Activated CD4-positive, alpha-beta T cell treated with anti-CD3 and anti-CD28 coated beads, Interleukin-2, Interleukin-6, amounts not matched to agents 100 ng/mL and 50 ng/mL, durations not matched to agents 16 hours and 8 hours (primary cell): Measurements from ENCODE around the gene SALL4.
A peak's percentile ranks its signal among the peaks of the same experiment; 100 is the strongest.
"Not testable (repeated sequence)": the region's sequence is repeated elsewhere in the genome, so short reads cannot be mapped to it uniquely, and the experiment has no call there.

Experiments
- DNase-seq: peaks from one replicate; pipeline ENCODE4 v3.0.0-alpha.2; 2020

The SALL4 gene

DNA sequence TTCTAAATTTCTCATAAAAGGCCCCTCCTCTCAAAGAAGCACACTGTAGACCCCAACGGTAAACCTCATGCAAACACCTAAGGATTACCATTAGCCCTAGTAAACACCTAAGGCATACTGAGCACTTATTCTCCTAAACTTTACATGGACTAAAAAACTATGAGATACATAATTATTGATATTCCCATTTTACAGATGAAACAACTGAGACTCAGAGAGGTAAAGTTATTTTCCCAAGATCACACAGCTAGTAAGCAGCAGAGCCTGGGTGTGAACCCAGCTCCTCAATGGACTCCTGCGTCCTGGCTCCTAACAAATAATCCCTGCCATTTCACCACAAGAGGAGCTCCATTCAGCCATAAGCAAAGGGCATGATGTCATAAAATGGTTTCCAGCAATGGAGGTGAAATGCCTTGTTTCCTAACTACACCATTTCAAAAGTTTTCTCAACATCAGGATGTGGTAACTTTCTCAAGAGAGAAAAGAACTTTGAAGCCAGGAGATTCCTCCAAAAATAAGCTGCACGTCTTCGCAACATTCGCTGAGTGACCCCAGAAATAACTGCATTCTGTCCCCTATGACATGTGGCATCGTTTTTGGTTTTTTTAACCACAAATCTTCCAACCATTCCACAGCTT, 38.2 kb downstream of the SALL4 start:
- no peak for DNase-seq

DNA sequence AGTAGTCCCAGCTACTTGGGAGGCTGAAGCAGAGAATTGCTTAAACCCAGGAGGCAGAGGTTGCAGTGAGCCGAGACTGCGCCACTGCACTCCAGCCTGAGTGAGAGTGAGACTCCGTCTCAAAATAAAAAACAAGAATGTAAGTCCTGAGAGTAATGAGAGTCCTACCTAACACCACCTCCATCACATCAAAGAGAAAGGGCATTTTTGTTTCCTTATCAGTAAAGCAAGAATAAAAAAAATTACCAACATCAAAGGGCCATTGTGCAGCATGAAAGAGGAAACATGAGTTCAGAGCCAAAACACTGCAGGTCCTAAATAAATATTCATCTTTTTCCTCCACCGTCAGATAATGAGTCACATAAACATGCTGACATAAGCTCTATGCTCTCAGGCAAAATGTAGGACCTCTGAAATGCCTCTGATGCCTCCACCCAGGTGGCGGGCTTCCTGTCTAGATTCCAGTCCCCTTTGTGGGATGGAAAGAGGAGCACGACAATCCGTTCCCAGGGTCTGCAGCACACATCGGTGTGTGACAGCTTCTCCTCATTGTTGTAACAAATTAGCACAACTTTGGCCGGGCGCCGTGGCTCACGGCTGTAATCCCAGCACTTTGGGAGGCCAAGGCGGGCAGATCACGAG, 41.3 kb downstream of the SALL4 start:
- DNase-seq, result no peak

DNA sequence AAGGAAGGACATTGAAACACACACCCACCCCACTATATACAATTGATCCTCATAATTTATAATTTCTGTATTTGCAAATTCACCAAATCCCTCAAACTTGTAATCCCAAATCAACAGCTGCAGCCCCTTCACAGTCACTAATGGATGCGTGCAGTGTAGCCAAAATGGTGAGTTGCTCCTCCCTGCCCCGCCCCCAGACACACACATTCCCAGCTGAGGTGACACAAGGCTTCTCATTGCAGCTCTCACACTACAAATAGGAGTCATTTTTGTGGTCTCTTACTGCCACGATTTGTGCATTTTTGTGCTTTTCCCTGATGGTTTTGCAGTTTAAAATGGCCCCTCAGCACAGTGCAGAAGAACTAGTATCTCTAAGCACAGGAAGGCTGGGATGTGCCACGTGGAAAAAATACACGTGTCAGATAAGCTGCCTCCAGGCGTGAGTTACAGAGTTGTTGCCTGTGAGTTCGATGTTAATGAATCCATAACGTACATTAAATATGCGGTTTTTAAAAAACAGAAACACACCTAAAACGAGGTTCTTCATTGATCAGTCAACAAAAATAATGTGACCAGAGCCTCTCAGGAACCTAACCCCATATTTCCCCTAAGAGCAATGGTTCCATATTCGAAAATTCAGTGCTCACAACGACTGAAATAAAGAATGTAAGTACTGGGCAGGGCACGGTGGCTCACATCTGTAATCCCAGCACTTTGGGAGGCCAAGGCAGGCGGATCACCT, 42.4 kb downstream of the SALL4 start:
- DNase-seq, result no peak

DNA sequence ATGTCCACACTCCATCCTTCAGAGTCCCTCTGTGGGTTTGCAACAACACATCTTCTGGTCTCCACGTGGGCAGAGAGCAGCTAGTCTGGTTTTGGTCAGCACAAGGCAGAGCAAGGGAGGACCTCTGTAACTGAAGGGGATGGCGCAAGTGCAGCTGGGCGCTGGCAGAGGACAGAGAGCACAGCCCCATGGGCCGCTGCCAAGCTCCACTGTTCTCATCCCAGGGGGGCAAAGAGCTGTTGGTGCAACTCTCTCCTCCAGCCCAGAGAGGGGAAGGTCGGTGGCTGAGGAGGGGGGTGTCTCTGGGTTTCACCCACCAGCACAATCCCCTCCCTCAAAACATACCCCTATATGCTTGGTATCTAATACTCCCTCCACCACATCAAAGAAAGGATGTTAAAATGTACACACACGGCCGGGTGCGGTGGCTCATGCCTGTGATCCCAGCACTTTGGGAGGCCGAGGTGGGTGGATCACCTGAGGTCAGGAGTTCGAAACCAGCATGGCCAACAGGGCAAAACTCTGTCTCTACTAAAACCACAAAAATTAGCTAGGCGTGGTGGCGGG, 43.3 kb downstream of the SALL4 start:
- no peak for DNase-seq

DNA sequence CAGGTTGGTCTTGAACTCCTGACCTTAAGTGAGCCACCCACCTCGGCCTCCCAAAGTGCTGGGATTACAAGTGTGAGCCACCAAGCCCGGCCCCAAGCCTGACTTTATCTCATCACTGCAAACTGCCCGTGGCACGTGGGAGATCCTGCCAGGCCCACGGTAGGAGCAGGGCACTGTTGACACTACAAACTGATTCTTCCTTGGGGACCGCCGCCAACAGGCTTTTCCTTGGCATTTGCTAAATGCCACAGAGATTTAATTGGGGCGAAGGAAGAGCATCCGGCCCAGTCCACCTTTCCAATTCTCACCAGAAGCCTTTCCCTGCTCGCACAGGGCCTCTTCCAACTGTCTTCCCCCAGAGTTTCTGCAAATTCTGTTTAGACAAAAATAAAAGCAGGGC, 45.1 kb downstream of the SALL4 start:
- DNase-seq, result no peak

DNA sequence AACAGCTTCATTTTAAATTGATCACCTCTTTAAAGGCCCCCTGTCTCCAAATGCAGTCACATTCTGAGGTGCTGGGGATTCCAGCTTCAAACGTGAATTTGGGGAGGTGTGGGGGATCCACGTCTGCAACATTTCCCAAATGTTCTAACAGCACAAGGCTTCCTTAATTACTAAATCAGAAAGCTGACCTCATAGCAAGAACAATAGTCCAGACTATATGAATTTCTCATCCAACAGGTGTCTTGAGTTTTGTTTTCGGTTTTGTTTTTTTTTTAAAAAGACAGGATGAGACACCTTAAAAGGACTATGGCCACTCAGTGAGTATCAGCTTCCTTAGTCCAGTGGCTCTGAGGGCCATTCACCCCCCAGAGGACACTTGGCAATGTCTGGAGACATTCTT, 45.7 kb downstream of the SALL4 start:
- no peak for DNase-seq

DNA sequence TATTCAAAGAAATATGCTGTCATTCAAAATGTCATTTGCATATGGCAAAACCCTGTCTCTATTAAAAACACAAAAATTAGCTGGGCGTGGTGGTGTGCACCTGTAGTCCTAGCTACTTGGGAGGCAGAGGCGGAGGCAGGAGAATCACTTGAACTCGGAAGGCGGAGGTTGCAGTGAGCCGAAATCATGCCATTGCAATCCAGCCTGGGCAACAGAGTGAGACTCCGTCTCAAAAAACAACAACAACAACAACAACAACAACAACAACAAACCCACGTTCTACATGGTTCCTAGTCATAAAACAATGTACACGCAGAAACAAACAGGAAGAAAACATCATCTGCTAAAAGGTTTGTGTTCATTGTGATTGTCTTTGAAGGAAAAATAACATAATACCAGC, 49.1 kb downstream of the SALL4 start:
- not testable (repeated sequence) for DNase-seq

DNA sequence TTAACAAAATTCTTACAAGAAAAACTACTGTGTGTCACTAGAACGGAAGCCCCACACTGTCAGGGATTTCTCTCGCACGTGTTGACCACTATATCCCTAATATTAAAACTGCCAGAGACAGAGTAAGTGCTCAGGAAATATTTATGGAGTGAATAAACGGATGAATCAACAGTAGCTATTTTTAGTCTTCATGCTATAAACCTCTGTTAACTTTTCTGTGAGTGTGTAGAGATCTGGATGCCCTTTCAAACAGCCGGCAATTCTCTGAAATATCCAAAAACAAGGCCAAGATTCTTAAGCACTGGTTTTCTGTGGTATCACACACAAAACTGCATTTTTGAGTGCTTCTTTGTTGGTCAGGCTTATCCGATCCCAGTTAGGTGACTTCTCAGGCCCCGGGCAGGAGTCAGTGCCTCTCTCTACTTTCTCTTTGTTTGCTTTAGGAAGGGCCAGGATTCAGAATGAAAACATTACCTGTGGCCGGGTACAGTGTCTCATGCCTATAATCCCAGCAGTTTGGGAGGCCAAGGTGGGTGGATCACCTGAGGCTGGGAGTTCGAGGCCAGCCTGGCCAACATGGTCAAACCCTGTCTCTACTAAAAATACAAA, 49.9 kb downstream of the SALL4 start:
- DNase-seq, result no peak

DNA sequence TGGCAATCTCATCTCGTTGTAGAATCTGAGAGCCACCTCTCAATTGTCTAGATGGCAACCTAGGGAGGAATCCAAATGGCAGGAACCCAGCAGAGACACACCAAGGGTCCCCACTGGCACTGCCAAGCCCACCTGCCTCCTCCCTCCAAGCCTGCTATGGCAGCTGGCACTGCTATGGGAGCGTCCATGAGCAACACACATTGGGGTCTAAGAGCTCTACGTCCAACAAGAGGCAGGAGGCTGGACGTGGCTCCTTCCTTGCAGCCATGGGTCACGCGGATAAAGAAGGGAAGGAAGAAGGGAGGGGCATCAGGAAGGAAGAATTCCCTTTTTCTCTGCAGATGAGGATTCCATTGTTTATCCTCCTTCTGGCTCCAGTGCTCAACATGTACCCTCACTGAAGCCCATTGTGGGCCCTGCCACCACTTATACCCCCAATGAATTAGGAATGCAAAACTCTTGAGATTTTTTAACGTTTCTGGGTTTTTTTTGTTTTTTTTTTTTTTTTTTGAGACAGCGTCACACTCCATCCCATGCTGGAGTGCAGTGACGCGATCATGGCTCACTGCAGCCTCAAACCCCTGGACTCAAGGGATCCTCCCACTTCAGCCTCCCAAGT, 51.4 kb downstream of the SALL4 start:
- DNase-seq, result no peak

DNA sequence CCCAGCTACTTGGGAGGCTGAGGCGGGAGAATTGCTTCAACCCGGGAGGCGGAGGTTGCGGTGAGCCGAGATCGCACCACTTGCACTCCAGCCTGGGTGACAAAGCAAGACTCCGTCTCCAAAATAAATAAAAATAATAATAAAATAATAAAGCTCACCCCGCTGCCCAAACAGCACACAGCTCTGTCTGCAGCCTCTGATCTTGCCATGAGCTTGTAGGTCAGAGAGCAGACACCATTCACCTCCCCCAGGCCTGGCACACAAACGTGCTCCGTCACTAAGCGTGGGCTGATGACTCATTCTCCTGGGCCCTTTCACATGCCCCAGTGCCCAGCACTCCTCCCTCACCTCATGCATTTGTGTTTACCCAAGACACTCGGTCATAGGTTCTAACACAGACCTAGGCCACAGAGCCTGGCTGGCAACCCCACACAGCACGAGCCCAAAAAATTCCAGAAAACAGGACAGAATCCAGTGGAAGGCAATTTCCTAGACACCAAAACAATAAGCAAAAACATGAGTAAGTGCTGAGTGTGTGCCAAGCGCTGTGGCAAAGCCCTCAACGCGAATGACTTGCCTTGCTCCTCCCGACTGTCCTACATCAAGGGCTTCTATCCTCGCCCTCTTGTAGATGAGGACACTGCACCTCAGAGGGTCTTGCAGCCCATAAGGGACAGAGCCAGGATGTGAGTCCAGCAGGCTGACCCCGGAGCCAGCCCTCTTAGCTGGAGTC, 52.1 kb downstream of the SALL4 start:
- DNase-seq, result peak; percentile 41

DNA sequence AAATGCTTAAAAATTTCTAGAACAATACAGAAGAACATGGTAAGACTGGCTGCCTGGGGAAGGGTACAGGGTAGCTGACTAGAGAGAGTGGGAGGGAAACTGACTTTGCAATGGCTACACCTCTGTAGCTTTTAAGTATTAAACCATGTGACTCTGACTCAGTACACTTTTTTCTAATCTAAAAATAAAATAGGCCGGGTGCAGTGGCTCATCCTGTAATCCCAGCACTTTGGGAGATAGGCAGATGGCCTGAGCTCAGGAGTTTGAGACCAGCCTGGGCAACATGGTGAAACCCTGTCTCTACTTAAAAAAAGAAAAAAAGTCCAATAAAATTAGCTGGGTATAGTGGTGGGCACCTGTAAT, 52.7 kb downstream of the SALL4 start:
- no peak for DNase-seq

DNA sequence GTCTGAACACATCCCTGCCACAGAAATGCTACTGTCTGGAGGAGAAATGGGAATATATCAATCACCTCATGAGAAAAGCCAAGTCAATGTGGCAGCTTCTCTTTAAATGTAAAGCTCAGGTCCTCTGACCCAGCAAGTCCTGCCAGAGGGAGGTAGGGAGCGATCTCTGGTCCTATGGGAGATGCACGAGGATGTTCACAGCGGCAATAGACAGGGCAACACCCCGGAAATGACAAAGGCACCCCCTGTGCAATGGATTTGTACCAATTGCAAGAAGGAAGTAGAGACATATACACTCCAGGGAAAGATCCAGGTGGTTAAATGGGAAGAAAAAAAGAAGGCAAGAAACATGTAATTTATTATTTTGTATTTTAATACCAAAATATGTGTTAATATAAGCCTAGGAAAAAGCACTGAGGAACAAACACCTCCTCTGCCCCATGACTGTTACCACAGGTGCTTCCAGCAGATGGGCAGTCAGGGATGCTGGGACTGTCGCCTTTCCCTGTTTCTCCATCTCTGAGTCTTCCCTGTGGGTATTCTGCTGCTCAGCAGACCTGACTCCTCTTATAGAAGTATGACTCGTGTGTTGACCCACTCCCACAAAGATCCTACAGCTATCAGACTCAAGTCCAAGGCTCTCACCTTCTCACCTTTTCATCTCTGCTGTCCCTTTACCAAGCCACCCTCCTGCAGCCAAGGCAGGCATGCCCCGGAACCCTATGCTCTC, 55.0 kb downstream of the SALL4 start:
- no peak for DNase-seq

DNA sequence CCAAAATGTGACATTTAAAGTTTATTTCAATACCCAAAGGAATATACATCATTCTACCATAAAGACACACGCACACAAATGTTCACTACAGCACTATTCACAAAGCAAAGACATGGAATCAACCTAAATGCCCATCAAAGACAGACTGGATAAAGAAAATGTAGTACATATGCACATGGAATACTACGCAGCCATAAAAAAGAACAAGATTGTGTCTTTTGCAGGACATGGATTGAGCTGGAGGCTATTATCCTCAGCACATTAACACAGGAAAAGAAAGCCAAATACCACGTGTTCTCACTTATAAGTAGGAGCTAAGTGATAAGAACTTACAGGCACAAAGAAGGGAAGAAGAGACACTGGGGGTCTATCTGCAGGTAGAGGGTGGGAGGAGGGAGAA, 56.5 kb downstream of the SALL4 start:
- no peak for DNase-seq

DNA sequence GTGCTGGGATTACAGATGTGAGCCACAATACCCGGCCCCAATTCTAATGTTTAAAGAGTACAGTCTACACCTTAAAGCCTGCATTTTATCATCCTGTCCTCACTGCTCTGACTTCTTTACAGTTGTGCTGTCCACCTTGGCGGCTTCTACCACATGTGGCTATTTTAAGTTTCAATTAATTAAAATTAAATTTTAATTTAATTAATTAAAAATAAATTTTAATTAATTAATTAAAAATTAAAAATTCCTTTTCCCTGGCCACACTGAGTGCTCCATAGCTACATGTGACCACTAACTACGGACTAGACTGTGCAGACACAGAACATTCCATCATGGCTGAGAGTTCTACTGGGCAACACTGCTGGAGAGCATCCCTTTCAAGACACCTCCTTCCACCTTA, 61.5 kb downstream of the SALL4 start:
- no peak for DNase-seq

DNA sequence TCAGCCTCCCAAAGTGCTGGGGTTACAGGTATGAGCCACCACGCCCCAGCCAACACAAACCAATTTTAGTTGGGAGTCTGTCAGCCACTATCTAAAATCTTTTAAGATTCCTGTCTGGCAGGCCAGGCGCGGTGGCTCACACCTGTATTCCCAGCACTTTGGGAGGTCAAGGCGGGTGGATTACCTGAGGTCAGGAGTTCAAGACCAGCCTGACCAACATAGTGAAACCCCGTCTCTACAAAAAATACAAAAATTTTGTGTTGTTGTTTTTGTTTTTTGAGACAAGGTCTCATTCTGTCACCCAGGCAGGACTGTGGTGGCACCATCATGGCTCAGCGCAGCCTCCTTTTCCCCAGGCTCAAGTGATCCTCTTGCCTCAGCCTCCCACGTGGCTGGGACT, 62.0 kb downstream of the SALL4 start:
- not testable (repeated sequence) for DNase-seq

DNA sequence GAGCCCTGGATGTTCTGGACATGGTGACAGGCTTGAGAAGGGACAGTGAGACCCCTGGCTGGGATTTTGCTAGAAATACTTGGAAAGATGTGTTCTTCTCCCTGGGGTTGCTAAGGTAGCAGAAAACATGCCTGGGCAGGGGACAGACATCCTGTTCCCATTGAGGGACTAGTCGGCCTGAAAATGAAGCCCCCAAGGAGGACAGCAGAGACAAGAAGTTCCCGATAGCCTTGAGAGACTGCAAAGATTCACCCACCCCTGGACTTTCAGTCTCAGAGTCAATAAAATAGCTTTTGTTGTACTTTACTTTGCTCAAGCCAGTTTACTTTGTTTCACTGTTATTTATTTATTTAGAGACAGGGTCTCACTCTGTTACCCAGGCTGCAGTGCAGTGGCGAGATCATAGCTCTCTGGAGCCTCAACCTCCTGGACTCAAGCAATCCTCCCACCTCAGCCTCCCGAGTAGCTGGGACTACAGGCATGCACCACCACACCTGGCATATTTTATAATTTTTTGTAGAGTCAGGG, 62.5 kb downstream of the SALL4 start:
- no peak for DNase-seq

DNA sequence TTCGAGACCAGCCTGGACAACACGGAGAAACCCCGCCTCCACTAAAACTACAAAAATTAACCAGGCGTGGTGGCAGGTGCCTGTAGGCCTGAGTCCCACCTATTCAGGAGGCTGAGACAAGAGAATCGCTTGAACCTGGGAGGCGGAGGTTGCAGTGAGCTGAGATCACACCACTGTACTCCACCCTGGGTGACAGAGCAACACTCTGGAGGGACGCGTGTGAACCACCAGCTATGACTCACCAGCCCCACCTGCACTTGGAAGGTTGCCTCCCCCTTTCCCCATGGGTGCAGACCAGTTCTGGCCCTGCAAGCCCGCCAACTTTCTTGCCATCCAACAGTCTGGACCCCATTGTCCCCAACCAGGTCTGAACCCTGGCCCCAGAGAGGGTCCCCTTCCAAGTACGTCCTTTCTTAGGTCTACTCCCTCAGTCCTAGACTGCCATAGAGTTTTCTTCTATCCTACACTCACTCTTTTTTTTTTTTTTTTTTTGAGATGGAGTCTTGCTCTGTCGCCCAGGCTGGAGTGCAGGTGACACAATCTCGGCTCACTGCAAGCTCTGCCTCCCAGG, 63.4 kb downstream of the SALL4 start:
- no peak for DNase-seq

DNA sequence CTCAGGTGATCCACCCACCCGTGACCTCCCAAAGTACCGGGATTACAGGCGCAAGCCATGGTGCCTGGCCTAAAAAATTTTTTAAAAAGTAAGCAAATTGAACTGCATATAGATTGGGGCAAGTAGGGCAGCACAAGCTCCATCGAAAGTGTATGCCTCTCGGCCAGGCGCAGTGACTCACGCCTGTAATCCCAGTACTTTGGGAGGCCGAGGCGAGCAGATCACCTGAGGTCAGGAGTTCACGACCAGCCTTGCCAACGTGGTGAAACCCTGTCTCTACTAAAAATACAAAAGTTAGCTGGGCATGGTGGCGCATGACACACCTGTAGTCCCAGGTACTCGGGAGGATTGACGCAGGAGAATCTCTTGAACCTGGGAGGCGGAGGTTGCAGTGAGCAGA, 64.1 kb downstream of the SALL4 start:
- DNase-seq, result not testable (repeated sequence)

DNA sequence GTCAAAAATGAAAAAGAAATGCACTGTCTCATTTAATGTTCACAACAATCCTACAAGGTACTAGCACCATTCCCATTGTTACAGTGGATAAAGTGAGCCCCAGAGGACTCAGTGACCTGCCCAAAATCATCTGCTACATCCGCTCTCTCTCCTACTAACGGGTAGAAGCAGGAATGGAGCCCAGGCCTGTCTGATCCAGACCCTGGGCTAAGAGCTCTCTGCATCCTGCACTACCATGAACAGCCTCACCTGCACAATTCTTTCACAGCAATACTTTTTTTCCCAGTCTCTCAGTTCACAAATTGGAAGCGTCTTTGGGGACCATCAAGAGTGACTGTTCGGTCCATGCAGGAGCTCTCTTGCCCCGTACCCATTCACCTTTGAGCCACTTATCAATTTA, 65.4 kb downstream of the SALL4 start:
- DNase-seq, result no peak

DNA sequence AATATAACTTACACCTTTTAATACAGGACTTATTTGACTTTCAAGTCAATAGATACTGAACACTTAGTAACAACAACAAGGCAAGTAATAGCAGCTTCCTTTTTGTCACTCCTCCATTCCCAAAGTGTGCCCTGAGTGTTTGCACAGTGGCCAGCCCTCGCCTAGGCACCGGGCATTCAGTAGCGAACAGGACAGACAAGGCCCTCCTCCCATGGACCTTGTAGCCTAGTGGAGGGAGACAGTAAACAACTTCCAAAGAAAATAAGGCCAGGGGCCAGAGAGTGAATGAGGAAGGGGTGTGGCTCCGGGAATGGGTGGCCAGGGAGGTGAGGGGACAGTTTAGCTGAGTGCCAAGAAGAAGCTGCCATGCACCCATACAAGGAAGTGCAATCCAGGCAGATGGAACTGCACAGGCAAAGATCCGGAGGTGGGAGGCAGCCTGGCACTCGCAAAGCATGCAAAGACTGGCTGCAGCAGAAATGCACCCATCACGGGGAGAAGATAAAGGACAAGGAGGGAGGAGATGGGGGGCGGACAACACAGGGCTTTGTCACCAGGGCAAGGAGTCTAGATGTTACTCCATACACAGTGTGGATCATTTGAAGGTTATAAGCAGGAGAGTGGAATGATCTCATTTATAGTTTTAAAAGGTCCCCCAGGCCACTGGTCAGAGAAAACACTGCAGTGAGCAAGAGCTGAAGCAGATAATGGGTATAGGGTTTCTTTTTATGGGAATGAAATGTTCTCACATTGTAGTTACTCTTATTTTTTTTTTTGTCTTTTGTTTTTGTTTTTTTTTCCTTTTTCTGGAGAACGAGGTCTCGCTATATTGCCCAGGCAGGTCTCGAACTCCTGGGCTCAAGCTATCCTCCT, 66.4 kb downstream of the SALL4 start:
- DNase-seq, result no peak
